HG02763 (cell line): ENCODE results near the gene FAM32A.

ENCODE experiments used
- ATAC-seq: cut with Tn5 transposase; IDR thresholded peaks from one replicate; pipeline ENCODE4 v1.9.1; 2021; ENCODE audit warnings: mild to moderate bottlenecking, moderate library complexity; ENCODE audit not compliant: unreplicated experiment

FAM32A gene

DNA sequence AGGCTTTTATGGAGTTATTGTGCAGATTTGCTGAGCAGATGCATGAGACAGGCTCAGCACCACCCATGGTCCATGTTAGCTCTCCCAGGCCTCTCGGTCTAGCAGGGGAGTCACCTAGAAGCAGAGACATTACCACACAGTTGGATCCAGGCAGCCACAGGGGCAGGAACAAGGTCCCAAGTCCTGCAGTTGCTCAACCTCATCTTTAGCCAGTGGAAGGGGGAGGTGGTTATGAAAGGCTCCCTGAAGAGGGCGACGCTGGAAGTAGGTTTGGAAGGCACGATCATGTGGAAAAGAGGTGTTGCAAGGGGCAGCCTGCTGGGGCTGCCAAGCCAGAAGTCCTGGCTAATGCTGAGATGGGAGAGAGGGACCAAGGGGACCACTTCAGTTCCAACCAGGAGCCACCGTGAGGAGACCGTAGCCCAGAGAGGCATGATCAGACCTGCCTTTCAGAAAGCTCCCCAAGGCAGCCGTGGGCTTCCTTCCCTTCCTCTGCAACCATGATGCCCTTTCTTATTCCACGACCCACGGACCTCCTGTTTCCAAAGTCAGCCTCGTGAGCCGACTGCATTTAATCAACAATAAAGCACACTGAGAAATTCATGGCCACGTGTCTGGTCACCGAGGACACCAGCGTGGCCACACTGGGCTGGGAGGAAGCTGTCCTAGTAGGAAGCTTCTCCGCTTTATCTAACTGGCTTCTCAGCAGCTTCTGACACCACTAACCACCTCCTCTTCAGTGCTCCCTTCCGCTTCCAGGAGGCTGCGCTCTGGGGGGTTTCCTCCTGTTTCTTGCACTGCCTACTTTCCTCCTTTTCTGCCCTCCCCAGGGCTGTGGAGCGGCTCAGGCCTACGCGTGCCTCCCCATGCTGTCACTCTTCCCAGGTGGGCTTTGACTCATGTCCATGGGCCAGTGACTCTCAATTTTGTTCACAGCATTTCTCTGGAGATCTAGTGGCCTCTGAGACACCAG lies 15.1 kb downstream of the FAM32A start:
- no peak for ATAC-seq

DNA sequence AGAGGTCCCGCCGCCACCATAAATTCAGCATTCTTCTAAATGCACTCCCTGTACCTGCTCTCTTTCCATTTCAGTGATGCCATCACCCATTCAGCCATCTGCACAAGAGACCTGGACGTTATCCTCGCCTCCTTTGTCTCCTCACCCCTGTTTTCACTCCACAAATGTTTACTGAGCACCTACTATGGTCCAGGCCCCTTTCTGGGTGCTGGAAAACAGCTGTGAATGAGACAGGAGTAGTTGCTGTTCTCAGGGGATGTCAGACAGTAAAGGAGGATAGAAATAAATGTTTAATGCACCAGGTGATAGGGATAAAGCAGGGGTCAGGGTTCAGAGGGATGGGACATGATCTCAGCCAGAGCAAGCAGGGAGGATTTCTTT lies 15.8 kb downstream of the FAM32A start:
- no peak for ATAC-seq

DNA sequence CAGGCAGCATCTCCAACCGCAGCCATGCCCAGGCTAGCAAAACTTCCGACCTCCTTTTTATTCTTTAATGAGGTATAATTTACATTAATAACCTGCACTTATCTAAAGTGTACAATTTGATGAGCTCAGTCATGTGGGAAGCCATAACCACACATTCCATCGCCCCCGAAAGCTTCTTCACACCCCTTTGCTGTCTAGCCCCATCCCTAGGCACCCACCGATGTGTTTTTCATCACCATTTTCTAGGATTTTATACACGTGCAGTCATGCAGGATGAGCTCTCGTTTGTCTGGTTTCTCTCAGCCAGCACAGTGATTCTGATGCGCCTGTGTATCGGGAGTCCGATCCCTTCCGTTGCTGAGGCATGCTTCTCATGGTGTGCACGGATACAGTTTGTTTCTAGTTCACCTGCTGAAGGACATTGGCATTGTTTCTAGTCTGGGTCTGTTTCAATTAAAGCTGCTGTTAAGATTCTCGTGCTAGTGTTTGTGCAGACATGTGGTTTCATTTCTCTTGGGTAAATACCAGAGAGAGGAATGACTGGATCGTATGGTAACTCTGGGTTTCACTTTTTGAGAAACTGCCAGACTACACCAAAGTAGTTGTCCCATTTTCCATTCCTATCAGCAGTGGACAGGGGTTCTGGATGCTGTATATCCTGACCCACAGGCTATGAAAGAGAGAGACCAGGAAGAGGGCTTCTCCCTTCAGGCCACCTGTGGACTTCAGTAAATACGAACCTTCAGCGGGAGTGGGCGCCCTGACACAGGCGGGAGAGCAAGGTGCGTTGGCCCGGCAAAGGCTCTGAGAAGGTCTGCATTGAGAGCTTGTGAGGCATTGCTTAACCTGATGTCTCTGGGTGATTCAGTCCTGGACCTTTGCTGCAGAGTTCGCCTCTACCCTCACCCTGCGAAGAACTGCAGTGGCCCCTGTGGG lies 17.4 kb downstream of the FAM32A start:
- ATAC-seq = no peak

GRCh38 chr19:16203256-16204004 lies 18.2 kb downstream of the FAM32A start:
- ATAC-seq = no peak

GRCh38 chr19:16204005-16204294 lies 18.7 kb downstream of the FAM32A start:
- no peak for ATAC-seq

GRCh38 chr19:16205205-16206045 lies 20.2 kb downstream of the FAM32A start:
- no peak for ATAC-seq

- no peak for ATAC-seq
Observed at GRCh38 chr19:16206046-16206605, 20.9 kb downstream of the FAM32A start.

DNA sequence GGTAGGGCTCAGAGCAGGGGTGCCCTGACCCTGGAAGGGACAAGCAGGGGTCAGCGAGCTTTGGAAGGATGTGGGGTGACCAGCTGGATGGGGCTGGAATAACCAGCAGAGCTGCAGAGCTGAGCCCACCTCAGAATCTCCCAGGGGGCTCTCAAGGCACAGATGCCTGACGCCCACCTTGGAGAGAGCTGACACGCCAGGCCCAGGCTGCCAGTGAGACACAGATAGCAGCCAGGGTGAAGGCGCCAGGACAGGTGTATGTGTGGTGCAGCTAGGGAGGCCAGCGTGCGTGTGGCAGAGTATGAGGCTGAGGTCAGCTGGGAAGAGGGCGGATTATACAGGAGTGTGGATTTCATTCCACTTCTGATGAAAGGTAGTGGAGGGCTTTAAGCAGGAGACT lies 21.4 kb downstream of the FAM32A start:
- ATAC-seq = no peak

- no peak for ATAC-seq
Observed at GRCh38 chr19:16207063-16207462, 21.9 kb downstream of the FAM32A start.

DNA sequence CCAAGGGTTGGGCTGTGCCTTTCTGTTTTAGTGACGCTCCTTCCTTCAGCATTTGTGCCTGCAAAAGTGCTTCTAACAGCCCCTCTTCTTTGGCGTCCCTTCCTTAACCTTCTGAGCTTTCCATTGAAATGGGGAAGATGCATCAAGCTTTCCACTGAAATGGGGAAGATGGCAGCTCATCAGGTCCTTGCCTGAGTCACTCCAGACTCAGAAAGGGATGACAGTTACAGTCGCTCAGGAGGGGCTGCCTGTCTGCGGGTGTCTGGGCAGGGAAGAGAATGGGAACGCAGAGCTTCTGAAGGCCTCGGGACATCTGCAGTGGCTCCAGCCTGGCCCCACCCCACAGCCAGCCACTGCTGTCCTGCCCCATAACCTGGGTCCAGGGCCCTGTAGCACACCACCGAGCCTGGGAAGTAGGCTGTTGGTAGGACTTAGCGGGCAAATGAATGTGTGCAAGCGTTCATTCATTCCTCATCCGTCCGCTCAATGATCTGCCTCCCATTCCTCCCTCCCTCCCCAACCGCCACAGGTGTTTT lies 22.3 kb downstream of the FAM32A start:
- ATAC-seq = no peak

DNA sequence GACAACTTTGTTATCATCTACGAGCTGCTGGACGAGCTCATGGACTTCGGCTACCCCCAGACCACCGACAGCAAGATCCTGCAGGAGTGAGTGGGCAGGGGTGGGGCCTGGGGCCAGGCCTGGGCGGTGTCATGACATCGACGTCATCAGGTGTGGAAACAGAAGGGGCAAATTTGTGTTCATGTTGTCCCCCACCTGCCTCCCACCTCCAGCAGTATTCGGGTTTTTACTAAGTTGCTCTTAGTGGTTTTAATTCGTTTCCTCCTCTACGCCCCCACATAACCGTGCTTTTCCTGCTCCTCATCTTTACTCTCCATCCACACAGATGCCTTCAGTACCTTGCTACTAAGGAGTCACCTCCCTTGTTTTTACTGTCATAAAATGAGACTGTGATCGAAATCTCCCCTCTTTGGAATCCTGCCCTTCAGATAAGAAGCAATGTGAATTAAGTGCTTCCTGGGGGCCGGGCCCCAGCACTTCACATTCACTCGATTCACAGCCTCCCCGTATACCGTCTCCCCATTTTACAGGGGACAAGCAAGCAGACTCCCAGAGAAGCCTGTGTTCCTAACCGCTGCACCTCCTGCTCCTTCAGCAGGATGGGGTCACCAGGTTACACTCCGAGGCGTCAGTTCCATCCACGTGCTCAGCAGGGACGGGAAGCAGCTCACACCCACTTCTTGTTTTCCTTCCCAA lies 23.0 kb downstream of the FAM32A start:
- no peak for ATAC-seq

DNA sequence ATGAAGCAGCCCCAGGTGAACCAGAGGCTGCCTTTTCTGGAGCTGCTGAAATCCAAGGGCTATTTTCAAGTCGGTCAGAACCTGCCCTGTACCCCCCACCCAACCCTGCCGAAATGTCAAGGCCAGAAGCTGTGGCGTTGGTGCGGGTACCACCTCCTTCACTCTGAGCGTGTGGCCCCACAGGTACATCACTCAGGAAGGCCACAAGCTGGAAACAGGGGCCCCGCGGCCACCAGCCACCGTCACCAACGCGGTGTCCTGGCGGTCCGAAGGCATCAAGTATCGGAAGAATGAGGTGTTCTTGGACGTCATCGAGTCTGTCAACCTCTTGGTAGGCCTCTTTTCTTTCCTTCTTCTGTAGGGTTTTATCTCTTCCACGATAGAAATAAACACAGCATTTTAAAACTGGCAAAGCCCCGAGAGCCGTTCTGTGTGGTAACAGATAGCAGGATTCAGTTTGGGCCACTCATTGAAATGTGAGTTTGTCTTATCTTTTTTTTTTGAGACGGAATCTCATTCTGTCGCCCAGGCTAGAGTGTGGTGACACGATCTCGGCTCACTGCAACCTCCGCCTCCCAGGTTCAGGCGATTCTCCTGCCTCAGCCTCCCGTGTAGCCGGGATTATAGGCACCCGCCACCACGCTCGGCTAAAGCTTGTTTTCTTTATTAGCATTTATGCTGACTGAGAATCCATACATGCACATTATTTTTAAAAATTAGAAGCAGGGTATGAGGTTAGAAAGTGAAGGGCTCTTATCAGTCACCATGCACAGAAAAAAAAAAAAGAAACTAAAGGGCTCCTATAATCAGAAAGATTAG lies 23.8 kb downstream of the FAM32A start:
- no peak for ATAC-seq

DNA sequence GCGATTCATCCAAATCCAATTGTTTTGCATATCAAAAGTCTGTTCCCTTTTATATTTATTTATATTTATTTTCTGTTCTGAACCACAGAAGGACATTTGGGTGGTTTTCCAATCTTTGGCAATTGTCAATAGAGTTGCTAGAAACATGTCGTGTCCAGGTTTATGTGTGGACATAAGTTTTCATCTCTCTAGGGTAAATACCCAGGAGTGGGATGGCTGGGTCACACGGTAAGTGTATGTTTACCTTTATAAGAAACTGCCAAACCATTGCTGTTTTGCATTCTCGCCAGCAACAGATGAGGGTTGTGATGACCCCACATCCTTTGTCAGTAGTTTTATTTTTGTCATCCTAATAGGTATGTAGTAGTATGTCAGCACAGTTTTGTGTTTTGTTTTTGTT lies 25.0 kb downstream of the FAM32A start:
- no peak for ATAC-seq

DNA sequence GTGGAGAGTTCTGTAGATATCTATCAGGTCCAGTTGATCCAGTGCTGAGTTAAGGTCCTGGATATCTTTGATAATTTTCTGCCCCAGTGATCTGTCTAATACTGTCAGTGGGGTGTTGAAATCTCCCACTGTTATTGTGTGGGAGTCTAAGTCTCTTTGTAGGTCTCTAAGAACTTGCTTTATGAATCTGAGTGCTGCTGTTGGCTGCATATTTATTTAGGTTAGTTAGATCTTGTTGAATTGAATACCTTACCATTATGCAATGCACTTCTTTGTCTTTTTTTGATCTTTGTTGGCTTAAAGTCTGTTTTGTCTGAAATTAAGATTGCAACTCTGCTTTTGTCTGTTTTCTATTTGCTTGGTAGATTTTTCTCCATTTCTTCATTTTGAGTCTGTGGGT lies 27.9 kb downstream of the FAM32A start:
- ATAC-seq = no peak

GRCh38 chr19:16216744-16217670 lies 31.8 kb downstream of the FAM32A start:
- no peak for ATAC-seq

DNA sequence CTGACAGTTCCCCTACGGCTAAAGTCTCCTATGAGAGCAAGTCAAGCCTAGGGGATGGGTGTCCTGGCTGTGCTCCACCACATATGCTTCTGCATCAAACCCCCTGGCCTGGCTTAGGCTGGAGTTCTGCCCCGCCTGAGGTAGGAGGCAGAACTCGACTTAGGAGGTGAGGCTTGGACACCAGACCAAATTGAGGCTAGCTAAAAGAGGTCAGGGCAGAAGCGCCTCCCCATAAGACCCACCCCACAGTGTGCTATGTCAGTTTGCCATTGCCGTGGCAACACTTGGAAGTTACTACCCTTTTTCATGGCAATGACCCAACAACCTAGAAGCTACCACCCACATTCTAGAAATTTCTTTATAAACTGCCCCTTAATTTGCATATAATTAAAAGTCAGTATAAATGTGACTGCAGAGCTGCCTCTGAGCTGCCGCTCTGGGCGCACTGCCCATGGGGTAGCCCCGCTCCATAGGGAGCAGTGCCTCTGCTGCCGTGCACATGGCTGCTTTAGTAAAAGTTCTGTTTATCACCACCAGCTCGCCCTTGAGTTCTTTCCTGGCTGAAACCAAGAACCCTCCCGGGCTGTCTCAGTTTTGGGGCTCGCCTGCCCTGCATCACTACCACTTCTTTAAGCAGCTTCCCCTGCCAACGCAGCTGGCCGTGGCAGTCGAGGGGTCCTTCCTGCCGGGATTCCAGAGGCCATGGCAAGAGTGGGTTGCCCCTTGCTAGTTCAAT lies 32.7 kb downstream of the FAM32A start:
- ATAC-seq = no peak

- no peak for ATAC-seq
Observed at GRCh38 chr19:16218851-16219250, 33.6 kb downstream of the FAM32A start.
